IMR-90 (cell line): Measurements from ENCODE around the gene TGM5. TPM values are rescaled to one million over a fixed set of nuclear protein-coding genes. Genes with fewer than 3 reads are reported as not detected.

ENCODE experiments used
- ATAC-seq: fragments of 200-7000 bp; cut with Tn5 transposase; 2 replicates; pipeline ENCODE4 v1.9.1; 2020; ENCODE audit warnings: low read depth, mild to moderate bottlenecking, moderate library complexity
- BruUV-seq: library from RNA; stranded (reverse); fragments of 400-500 nt; replicated peaks from 2 replicates; lab custom pipeline; 2021; lab: Mats Ljungman, UMichigan
- CTCF ChIA-PET: fragments of 300-600 bp; formaldehyde crosslinking; extraction: SDS; loops from one replicate; lab custom pipeline; 2021; ENCODE audit warnings: antibody characterized with exemption; lab: Yijun Ruan, JAX
- POLR2A ChIA-PET: fragments of 300-600 bp; sonication (Branson Sonifier 250); formaldehyde crosslinking; loops from one replicate; lab custom pipeline; 2022; ENCODE audit warnings: antibody characterized with exemption; ENCODE audit not compliant: unreplicated experiment; lab: Charles Lee
- DNase-seq: peaks from one replicate; pipeline ENCODE4 v3.0.0; 2013
- H2AFZ ChIP-seq: replicated peaks from 2 replicates; pipeline ENCODE3; 2013; ENCODE audit warnings: low read length, mild to moderate bottlenecking; ENCODE audit not compliant: poor library complexity
- H2AK5ac ChIP-seq: 2 replicates; pipeline ENCODE4 v1.6.1; 2013; ENCODE audit warnings: low read depth, low read length, inconsistent platforms
- H2AK9ac ChIP-seq: replicated peaks from 2 replicates; pipeline ENCODE3; 2013; ENCODE audit warnings: mild to moderate bottlenecking, low read depth, low read length, moderate library complexity; ENCODE audit not compliant: poor library complexity
- H2BK120ac ChIP-seq: 2 replicates; pipeline ENCODE4 v1.6.1; 2013; ENCODE audit warnings: low read depth, low read length, inconsistent platforms
- H2BK15ac ChIP-seq: 3 replicates; pipeline ENCODE4 v1.6.1; 2013; ENCODE audit warnings: low read depth, low read length, inconsistent platforms
- H2BK20ac ChIP-seq: 2 replicates; pipeline ENCODE4 v1.6.1; 2013; ENCODE audit warnings: low read depth, mild to moderate bottlenecking, inconsistent platforms, low read length, moderate library complexity
- H2BK5ac ChIP-seq: 2 replicates; pipeline ENCODE4 v1.6.1; 2013; ENCODE audit warnings: mild to moderate bottlenecking, low read depth, low read length, inconsistent platforms; ENCODE audit not compliant: poor library complexity, severe bottlenecking
- H3K14ac ChIP-seq: replicated peaks from 2 replicates; pipeline ENCODE4 v1.6.1; 2013; ENCODE audit warnings: low read depth, low read length, inconsistent platforms
- H3K18ac ChIP-seq: 2 replicates; pipeline ENCODE4 v1.6.1; 2013; ENCODE audit warnings: low read depth, low read length, control low read depth
- H3K23ac ChIP-seq: 2 replicates; pipeline ENCODE4 v1.6.1; 2013; ENCODE audit warnings: low read depth, low read length, inconsistent platforms
- H3K27ac ChIP-seq: 2 replicates; pipeline ENCODE4 v1.5.1; 2013; ENCODE audit warnings: mild to moderate bottlenecking, control low read depth, low read length; ENCODE audit not compliant: insufficient read depth
- H3K27me3 ChIP-seq: 2 replicates; pipeline ENCODE4 v1.6.1; 2013; ENCODE audit warnings: low read length; ENCODE audit not compliant: control insufficient read depth, insufficient read depth
- H3K36me3 ChIP-seq: 2 replicates; pipeline ENCODE4 v1.6.1; 2013; ENCODE audit warnings: low read length, mixed read lengths; ENCODE audit not compliant: control insufficient read depth, insufficient read depth
- H3K4ac ChIP-seq: 2 replicates; pipeline ENCODE4 v1.6.1; 2013; ENCODE audit warnings: low read depth, low read length, inconsistent platforms
- H3K4me1 ChIP-seq: 2 replicates; pipeline ENCODE4 v1.6.1; 2013; ENCODE audit warnings: low read length, mixed read lengths; ENCODE audit not compliant: control insufficient read depth, insufficient read depth
- H3K4me2 ChIP-seq: 2 replicates; pipeline ENCODE4 v1.6.1; 2013; ENCODE audit warnings: low read depth, mild to moderate bottlenecking, control low read depth, low read length, moderate library complexity
- H3K4me3 ChIP-seq: 2 replicates; pipeline ENCODE4 v1.5.1; 2013; ENCODE audit warnings: low read depth, mild to moderate bottlenecking, control low read depth, low read length, moderate library complexity; ENCODE audit not compliant: insufficient read depth
- H3K56ac ChIP-seq: 2 replicates; pipeline ENCODE4 v1.6.1; 2013; ENCODE audit warnings: low read length, inconsistent platforms; ENCODE audit not compliant: insufficient read depth; ENCODE audit errors: extremely low read depth
- H3K79me1 ChIP-seq, 2 experiments: 2 replicates each; pipeline ENCODE4 v1.6.1; 2013; ENCODE audit warnings: low read length in 2 of 2, inconsistent platforms in 1 of 2, low read depth in 1 of 2
- H3K9ac ChIP-seq: 2 replicates; pipeline ENCODE4 v1.6.1; 2013; ENCODE audit warnings: low read depth, low read length, control low read depth
- H3K9me1 ChIP-seq: 2 replicates; pipeline ENCODE4 v1.6.1; 2013; ENCODE audit warnings: low read length, inconsistent platforms; ENCODE audit not compliant: insufficient read depth
- H3K9me3 ChIP-seq: 2 replicates; pipeline ENCODE4 v1.6.1; 2013; ENCODE audit warnings: low read length; ENCODE audit not compliant: control insufficient read depth, insufficient read depth
- H4K20me1 ChIP-seq: 2 replicates; pipeline ENCODE4 v1.6.1; 2013; ENCODE audit warnings: low read length, inconsistent platforms; ENCODE audit not compliant: insufficient read depth
- H4K5ac ChIP-seq: 2 replicates; pipeline ENCODE4 v1.6.1; 2013; ENCODE audit warnings: mild to moderate bottlenecking, low read depth, low read length, control low read depth
- H4K8ac ChIP-seq, 2 experiments: 2 replicates each; pipeline ENCODE4 v1.6.1; 2013; ENCODE audit warnings: low read depth in 2 of 2, low read length in 2 of 2, control low read depth in 1 of 2, inconsistent platforms in 1 of 2
- H4K91ac ChIP-seq: 2 replicates; pipeline ENCODE4 v1.6.1; 2013; ENCODE audit warnings: low read depth, low read length, inconsistent platforms; ENCODE audit not compliant: insufficient read depth
- WGBS, 2 experiments: methylation state at CpG; one replicate each; pipeline versions ENCODE4 v1.1.5 to v1.1.7; 2013; ENCODE audit warnings: missing lambda C conversion rate in 2 of 2; ENCODE audit not compliant: insufficient read length in 1 of 2; ENCODE audit errors: extremely low coverage in 2 of 2; 5-methylcytosine and 5-hydroxymethylcytosine counted together
- dilution Hi-C: fragments of 300-500 bp; cut with HindIII; formaldehyde crosslinking; loops from one replicate; pipeline ENCODE4 v1.14.3; 2018; ENCODE audit warnings: low sequenced_read_pairs; ENCODE audit not compliant: unreplicated experiment
- in situ Hi-C: fragments of 300-500 bp; cut with MboI; formaldehyde crosslinking; loops from 3 replicates; pipeline ENCODE4 v1.14.3; 2019; ENCODE audit warnings: low sequenced_read_pairs, inconsistent platforms, mixed read lengths
- intact Hi-C: fragments of 100-400 bp; cut with micrococcal nuclease; formaldehyde crosslinking; loops from 2 replicates; pipeline ENCODE4 v1.10.0; 2022
- polyA plus RNA-seq, 3 experiments: library from polyadenylated mRNA; depleted of rRNA; stranded (reverse); fragments of >200 nt; gene quantifications; 2 replicates each; pipeline ENCODE4 v1.2.3, GENCODE V29; 2012; ENCODE audit warnings: low replicate concordance in 1 of 3
- total RNA-seq: library from RNA; depleted of rRNA; stranded (reverse); fragments of >200 nt; gene quantifications from 2 replicates; pipeline ENCODE4 v1.2.3, GENCODE V29; 2012
- TF ChIP-seq, protein P1 (sequence below): conservative IDR thresholded peaks from 2 replicates; pipeline ENCODE4 v1.5.1; 2012; ENCODE audit warnings: mild to moderate bottlenecking, low read depth, low read length, improper control_type of control experiment

Gene TGM5
- total and polyA plus RNA-seq, 2 of the 4 experiments (the other 2 are of a cell fraction) = not detected

DNA sequence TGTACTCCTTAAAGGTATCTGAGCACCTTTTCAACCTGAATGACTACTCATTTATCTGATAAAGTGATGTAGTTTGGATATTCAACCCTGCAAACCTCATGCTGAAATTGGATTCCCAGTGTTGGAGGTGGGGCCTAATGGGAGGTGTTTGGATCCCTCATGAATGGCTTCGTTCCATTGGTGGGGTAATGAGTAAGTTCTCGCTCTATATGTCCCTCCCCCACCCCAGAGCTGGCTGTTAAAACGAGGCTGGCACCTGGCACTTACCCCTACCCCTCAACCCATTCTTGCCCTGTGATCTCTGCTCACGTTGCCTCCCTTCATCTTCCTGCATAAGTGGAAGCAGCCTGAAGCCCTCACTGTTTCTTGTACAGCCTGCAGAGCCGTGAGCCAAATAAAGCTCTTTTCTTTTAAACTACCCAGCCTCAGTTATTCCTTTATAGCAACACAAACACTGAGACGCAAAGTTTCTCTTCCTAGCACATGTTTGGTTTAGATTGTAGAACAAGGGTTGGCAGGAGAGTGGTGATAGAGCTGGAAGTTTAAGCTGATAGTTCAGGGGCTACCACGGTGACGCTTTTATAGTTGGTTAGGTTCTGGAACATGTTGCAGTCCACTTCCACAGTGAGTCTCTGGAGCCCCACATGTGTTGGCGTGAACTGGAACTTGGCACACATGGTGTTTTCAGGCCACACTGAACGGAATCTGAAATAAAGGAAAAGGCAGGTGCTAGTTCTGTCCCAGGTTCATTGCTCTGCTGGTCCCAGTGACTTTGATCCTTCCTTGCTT lies 69.8 kb downstream of the TGM5 start:
- Histone ChIP-seq H3K9ac (no peak overlapping the region), H2AK5ac (no peak overlapping the region), H2AK9ac (no peak overlapping the region), H3K4me2 (no peak overlapping the region), H3K79me1 (no peaks in the 10 kb centered on the region), H3K9me1 (no peaks in the 10 kb centered on the region), H3K4ac (no peak overlapping the region), H4K91ac (no peak overlapping the region), H2BK5ac (no peak overlapping the region), H3K27me3 (peaks cover 7% of the 10 kb centered on the region), H3K18ac (no peak overlapping the region), H3K4me1 (peaks cover 5% of the 10 kb centered on the region), H4K20me1 (no peaks in the 10 kb centered on the region), H3K14ac (no peak overlapping the region), H3K56ac (no peak overlapping the region), H4K5ac (no peak overlapping the region), H2BK20ac (no peak overlapping the region), H3K4me3 (no peak overlapping the region), H4K8ac (no peak overlapping the region), H3K36me3 (peaks cover 19% of the 10 kb centered on the region), H2AFZ (no peak overlapping the region), H2BK15ac (no peak overlapping the region), H2BK120ac (no peak overlapping the region), H3K27ac (no peak overlapping the region), H3K23ac (no peak overlapping the region), H3K9me3 (peaks cover 2% of the 10 kb centered on the region; the same call in 1 of the 2 replicates)
- no TSS peak for BruUV-seq
- ATAC-seq (no peak), DNase-seq (no peak)
- in situ Hi-C loops = no loop called here
- TF ChIP-seq, protein P1, sequence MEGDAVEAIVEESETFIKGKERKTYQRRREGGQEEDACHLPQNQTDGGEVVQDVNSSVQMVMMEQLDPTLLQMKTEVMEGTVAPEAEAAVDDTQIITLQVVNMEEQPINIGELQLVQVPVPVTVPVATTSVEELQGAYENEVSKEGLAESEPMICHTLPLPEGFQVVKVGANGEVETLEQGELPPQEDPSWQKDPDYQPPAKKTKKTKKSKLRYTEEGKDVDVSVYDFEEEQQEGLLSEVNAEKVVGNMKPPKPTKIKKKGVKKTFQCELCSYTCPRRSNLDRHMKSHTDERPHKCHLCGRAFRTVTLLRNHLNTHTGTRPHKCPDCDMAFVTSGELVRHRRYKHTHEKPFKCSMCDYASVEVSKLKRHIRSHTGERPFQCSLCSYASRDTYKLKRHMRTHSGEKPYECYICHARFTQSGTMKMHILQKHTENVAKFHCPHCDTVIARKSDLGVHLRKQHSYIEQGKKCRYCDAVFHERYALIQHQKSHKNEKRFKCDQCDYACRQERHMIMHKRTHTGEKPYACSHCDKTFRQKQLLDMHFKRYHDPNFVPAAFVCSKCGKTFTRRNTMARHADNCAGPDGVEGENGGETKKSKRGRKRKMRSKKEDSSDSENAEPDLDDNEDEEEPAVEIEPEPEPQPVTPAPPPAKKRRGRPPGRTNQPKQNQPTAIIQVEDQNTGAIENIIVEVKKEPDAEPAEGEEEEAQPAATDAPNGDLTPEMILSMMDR = no peak
- ChIA-PET POLR2A (no interaction called here), CTCF (no interaction called here)
- intact Hi-C loops = no loop called here
- 100% methylated on average over 2 of the region's 10 CpGs; no CpG with 5 or more reads in 1 of the 2 experiments for WGBS, 2 experiments
- dilution Hi-C loops = no loop called here
